K562 (cell line): ENCODE measurements around the gene ADSS2. TPM values are rescaled to one million over a fixed set of nuclear protein-coding genes. Genes with fewer than 3 reads are reported as not detected.

Experiments
- BCLAF1 ChIP-seq, 2 experiments: fragments of 450-650 bp in 1 of 2; IDR thresholded peaks; 2 replicates each; pipeline ENCODE4 v1.6.1; 2011 to 2017; ENCODE audit warnings: low read depth in 2 of 2, antibody characterized with exemption in 1 of 2, borderline replicate concordance in 1 of 2, low read length in 1 of 2, mild to moderate bottlenecking in 1 of 2, mixed read lengths in 1 of 2; ENCODE audit not compliant: control insufficient read depth in 1 of 2
- BDP1 ChIP-seq: IDR thresholded peaks from 3 replicates; pipeline ENCODE4 v1.6.1; 2011; ENCODE audit not compliant: insufficient read length, insufficient read depth
- ETV6 ChIP-seq, 3 experiments: fragments of 150-350 bp in 1 of 3; sonication (generic) in 1 of 3; formaldehyde crosslinking in 1 of 3; IDR thresholded peaks; 2 replicates each; pipeline versions ENCODE4 v1.6.1 to v1.8.0; 2014 to 2022; ENCODE audit warnings: borderline replicate concordance in 2 of 3, low read depth in 2 of 3, antibody characterized with exemption in 1 of 3, low read length in 1 of 3, mild to moderate bottlenecking in 1 of 3, missing genetic modification reagents in 1 of 3
- FOSL1 ChIP-seq: fragments of 200-800 bp; sonication (Bioruptor generic); conservative IDR thresholded peaks from 2 replicates; pipeline ENCODE4 v1.6.1; 2016; ENCODE audit warnings: missing genetic modification characterization, missing compliant biosample characterization
- HDAC6 ChIP-seq: IDR thresholded peaks from 2 replicates; pipeline ENCODE4 v1.6.1; 2012; ENCODE audit warnings: low read depth, mild to moderate bottlenecking, control low read depth, inconsistent platforms, low read length, moderate library complexity
- LEF1 ChIP-seq: fragments of 450-650 bp; IDR thresholded peaks from 2 replicates; pipeline ENCODE4 v1.6.1; 2016; ENCODE audit warnings: mild to moderate bottlenecking
- MAZ ChIP-seq, 2 experiments: fragments of 450-650 bp in 1 of 2; sonication (generic) in 1 of 2; formaldehyde crosslinking; IDR thresholded peaks in 1 of 2; conservative IDR thresholded peaks in 1 of 2; 2 replicates each; pipeline versions ENCODE4 v1.4.0 to v1.5.0; 2020; ENCODE audit warnings: mild to moderate bottlenecking in 1 of 2, missing genetic modification reagents in 1 of 2
- MTA3 ChIP-seq: fragments of 450-650 bp; formaldehyde crosslinking; IDR thresholded peaks from 2 replicates; pipeline ENCODE4 v1.6.1; 2017; ENCODE audit warnings: mild to moderate bottlenecking, borderline replicate concordance
- POLR2B ChIP-seq: fragments of 450-650 bp; IDR thresholded peaks from 2 replicates; pipeline ENCODE4 v1.6.1; 2018; ENCODE audit warnings: low read depth; ENCODE audit not compliant: partially characterized antibody
- PTRF ChIP-seq: fragments of 450-650 bp; IDR thresholded peaks from 2 replicates; pipeline ENCODE4 v1.6.1; 2016; ENCODE audit warnings: mild to moderate bottlenecking, missing genetic modification characterization, missing compliant biosample characterization
- RBM17 ChIP-seq: fragments of 200-400 bp; formaldehyde crosslinking; IDR thresholded peaks from 2 replicates; pipeline ENCODE4 v1.6.1; 2017; ENCODE audit warnings: low read depth, mild to moderate bottlenecking, low read length, borderline replicate concordance
- TCF3 ChIP-seq: sonication (generic); formaldehyde crosslinking; IDR thresholded peaks from 2 replicates; pipeline ENCODE4 v1.4.0; 2020; ENCODE audit warnings: mild to moderate bottlenecking, missing genetic modification reagents
- ZNF395 ChIP-seq: fragments of 200-800 bp; sonication (Bioruptor generic); IDR thresholded peaks from 2 replicates; pipeline ENCODE4 v1.6.1; 2017; ENCODE audit warnings: missing genetic modification characterization, missing compliant biosample characterization
- ZNF778 ChIP-seq: fragments of 450-650 bp; formaldehyde crosslinking; IDR thresholded peaks from 2 replicates; pipeline ENCODE4 v1.4.0; 2020; ENCODE audit warnings: mild to moderate bottlenecking, moderate library complexity
- polyA plus RNA-seq, 8 experiments: library from polyadenylated mRNA; depleted of rRNA in 4 of 8; stranded (reverse) in 5 of 8; unstranded in 3 of 8; fragments of >200 nt; fragmentation: Nextera tagmentation in 2 of 8; fragmentation: Illumina TruSeq in 1 of 8; extraction: Ambion mirVana in 2 of 8; extraction: Trizol in 1 of 8; gene quantifications; 2 replicates each; pipeline versions ENCODE4 v1.2.1 to v1.2.3, GENCODE V29; 2011 to 2014; ENCODE audit warnings: inconsistent platforms in 1 of 8, missing spikeins in 1 of 8
- total RNA-seq, 7 experiments: library from RNA; depleted of rRNA in 6 of 7; stranded (reverse); fragments of >200 nt in 6 of 7; fragmentation: Illumina TruSeq in 2 of 7; extraction: Trizol in 2 of 7; gene quantifications; 2 replicates each; pipeline versions ENCODE4 v1.2.1 to v1.2.3, GENCODE V29; 2011 to 2021; ENCODE audit warnings: low replicate concordance in 1 of 7
- TF ChIP-seq, protein P1 (sequence below): fragments of 250-450 bp; sonication (Bioruptor Pico); IDR thresholded peaks from 2 replicates; pipeline ENCODE4 v1.8.0; 2022; ENCODE audit warnings: inconsistent platforms, mild to moderate bottlenecking, moderate library complexity, borderline replicate concordance
- TF ChIP-seq, protein P2 (sequence below): fragments of 250-450 bp; sonication (Bioruptor Pico); IDR thresholded peaks from 2 replicates; pipeline ENCODE4 v1.4.0; 2020; ENCODE audit warnings: borderline replicate concordance
- TF ChIP-seq, protein P3 (sequence below): fragments of 250-450 bp; sonication (Bioruptor Pico); IDR thresholded peaks from 2 replicates; pipeline ENCODE4 v1.8.0; 2021; ENCODE audit warnings: moderate library complexity, mild to moderate bottlenecking, inconsistent platforms

ADSS2 gene
- total and polyA plus RNA-seq, 9 of the 15 experiments (the other 6 are each of a cell fraction or from before 2014, with no cell fraction given), result 8.8 to 63.8 (median 59.4) TPM

DNA sequence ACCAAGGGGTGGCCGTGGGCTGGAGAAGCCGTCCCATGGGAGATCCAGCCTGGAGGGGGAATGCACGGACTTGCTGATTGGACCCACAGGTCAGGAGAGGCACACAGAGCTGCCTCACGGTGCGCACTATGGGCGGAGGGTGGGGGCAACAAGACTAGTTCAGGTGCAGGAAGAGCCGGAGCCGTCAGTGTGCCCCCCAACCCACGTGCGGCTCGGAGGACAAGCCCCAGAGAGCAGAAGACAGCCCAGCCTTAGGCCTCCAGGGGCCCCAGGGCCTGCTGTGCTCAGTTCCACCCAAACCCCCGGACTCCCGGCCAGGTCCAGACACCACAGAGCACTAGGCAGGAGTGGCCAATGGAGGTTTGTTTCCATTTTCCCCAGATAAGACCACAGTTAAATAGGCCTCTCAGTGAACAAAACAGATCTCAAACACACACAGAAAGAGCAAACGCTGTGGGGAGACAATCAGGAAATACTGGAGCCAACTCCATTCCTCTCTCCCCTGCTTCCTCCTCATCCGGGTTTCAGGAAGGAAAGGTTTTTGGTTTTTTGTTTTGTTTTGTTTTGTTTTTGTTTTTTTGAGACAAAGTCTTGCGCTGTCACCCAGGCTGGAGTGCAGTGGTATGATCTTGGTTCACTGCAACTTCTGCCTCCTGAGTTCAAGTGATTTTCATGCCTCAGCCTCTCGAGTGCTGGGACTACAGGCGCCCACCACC lies 84.2 kb downstream of the ADSS2 start (continued):
- TF ChIP-seq RBM17, result no peak
- TF ChIP-seq, protein P1, sequence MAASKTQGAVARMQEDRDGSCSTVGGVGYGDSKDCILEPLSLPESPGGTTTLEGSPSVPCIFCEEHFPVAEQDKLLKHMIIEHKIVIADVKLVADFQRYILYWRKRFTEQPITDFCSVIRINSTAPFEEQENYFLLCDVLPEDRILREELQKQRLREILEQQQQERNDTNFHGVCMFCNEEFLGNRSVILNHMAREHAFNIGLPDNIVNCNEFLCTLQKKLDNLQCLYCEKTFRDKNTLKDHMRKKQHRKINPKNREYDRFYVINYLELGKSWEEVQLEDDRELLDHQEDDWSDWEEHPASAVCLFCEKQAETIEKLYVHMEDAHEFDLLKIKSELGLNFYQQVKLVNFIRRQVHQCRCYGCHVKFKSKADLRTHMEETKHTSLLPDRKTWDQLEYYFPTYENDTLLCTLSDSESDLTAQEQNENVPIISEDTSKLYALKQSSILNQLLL (CRISPR knock-in tag), result no peak
- TF ChIP-seq TCF3 (CRISPR knock-in tag), result no peak
- no peak for TF ChIP-seq MTA3
- no peak for TF ChIP-seq ZNF778 (CRISPR knock-in tag)
- no peak for TF ChIP-seq LEF1
- TF ChIP-seq HDAC6, result no peak
- no peak for TF ChIP-seq BDP1
- no peak; the same call in 1 of the 2 replicates for TF ChIP-seq ZNF395 (CRISPR knock-in tag)
- peak; percentile 38 for TF ChIP-seq POLR2B
- TF ChIP-seq FOSL1 (tag), result no peak
- TF ChIP-seq, protein P2, sequence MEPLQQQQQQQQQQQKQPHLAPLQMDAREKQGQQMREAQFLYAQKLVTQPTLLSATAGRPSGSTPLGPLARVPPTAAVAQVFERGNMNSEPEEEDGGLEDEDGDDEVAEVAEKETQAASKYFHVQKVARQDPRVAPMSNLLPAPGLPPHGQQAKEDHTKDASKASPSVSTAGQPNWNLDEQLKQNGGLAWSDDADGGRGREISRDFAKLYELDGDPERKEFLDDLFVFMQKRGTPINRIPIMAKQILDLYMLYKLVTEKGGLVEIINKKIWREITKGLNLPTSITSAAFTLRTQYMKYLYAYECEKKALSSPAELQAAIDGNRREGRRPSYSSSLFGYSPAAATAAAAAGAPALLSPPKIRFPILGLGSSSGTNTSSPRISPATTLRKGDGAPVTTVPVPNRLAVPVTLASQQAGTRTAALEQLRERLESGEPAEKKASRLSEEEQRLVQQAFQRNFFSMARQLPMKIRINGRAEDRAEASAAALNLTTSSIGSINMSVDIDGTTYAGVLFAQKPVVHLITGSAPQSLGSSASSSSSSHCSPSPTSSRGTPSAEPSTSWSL (CRISPR knock-in tag), result no peak
- TF ChIP-seq PTRF (tag), result no peak
- TF ChIP-seq BCLAF1 (IDR thresholded peaks at IDR 0.05; ENCODE audit: borderline replicate concordance in 1 of 2, control insufficient read depth in 1 of 2, low read depth in 2 of 2, low read length in 1 of 2), result no peak
- TF ChIP-seq ETV6 (IDR thresholded peaks at IDR 0.05; ENCODE audit: borderline replicate concordance in 1 of 2, low read depth in 2 of 2, low read length in 1 of 2), result no peak
- no peak for TF ChIP-seq ETV6 (CRISPR knock-in tag; IDR thresholded peaks at IDR 0.05; ENCODE audit: borderline replicate concordance)
- TF ChIP-seq, protein P3, sequence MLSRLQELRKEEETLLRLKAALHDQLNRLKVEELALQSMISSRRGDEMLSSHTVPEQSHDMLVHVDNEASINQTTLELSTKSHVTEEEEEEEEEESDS, result no peak
- TF ChIP-seq MAZ (CRISPR knock-in tag; conservative IDR thresholded peaks at IDR 0.05 in 1 of 2, IDR thresholded peaks at IDR 0.05 in 1 of 2), result 0 out of 4 replicates have a peak, but pooled peaks have one; percentile 8 to 44
